Mesothelial cell of epicardium (in vitro differentiated cells): ENCODE results near the gene CD93. TPM values are rescaled to one million over a fixed set of nuclear protein-coding genes. Genes with fewer than 3 reads are reported as not detected.

Experiments used
- DNase-seq, 2 experiments: peaks; one replicate each; pipeline ENCODE4 v3.0.0; 2021; ENCODE audit warnings: low spot score in 2 of 2; ENCODE audit not compliant: unreplicated experiment in 2 of 2
- H3K27ac Mint-ChIP-seq: 2 replicates; pipeline ENCODE4 v1.8.0; 2021; ENCODE audit warnings: mixed read lengths
- H3K27me3 Mint-ChIP-seq: 2 replicates; pipeline ENCODE4 v1.8.0; 2021; ENCODE audit warnings: low read depth, mixed read lengths
- H3K36me3 Mint-ChIP-seq: 2 replicates; pipeline ENCODE4 v1.8.0; 2021; ENCODE audit warnings: mixed read lengths
- H3K4me1 Mint-ChIP-seq: 2 replicates; pipeline ENCODE4 v1.8.0; 2021; ENCODE audit warnings: mixed read lengths
- H3K4me3 Mint-ChIP-seq: 2 replicates; pipeline ENCODE4 v1.8.0; 2021; ENCODE audit warnings: mild to moderate bottlenecking, moderate library complexity, mixed read lengths
- H3K9me3 Mint-ChIP-seq: 2 replicates; pipeline ENCODE4 v1.8.0; 2021; ENCODE audit warnings: mixed read lengths
- total RNA-seq: library from RNA; stranded (reverse); gene quantifications from 3 replicates; pipeline ENCODE4 v1.2.1, GENCODE V29; 2021
- TF ChIP-seq, protein P1 (sequence below): fragments of 200-600 bp; sonication (generic); IDR thresholded peaks from one replicate; pipeline ENCODE4 v1.5.0; 2021; ENCODE audit warnings: antibody characterized with exemption; ENCODE audit not compliant: unreplicated experiment

Gene CD93
- total RNA-seq, 1 donor from 2014 or later: 0.07 TPM

- no peak for DNase-seq
- TF ChIP-seq, protein P1, sequence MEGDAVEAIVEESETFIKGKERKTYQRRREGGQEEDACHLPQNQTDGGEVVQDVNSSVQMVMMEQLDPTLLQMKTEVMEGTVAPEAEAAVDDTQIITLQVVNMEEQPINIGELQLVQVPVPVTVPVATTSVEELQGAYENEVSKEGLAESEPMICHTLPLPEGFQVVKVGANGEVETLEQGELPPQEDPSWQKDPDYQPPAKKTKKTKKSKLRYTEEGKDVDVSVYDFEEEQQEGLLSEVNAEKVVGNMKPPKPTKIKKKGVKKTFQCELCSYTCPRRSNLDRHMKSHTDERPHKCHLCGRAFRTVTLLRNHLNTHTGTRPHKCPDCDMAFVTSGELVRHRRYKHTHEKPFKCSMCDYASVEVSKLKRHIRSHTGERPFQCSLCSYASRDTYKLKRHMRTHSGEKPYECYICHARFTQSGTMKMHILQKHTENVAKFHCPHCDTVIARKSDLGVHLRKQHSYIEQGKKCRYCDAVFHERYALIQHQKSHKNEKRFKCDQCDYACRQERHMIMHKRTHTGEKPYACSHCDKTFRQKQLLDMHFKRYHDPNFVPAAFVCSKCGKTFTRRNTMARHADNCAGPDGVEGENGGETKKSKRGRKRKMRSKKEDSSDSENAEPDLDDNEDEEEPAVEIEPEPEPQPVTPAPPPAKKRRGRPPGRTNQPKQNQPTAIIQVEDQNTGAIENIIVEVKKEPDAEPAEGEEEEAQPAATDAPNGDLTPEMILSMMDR: no peak
- peaks cover 2% of the 10 kb centered on the region for H3K4me1 Mint-ChIP-seq
- H3K27ac Mint-ChIP-seq: no peak overlapping the region
- H3K27me3 Mint-ChIP-seq: peaks cover 15% of the 10 kb centered on the region
- no peaks in the 10 kb centered on the region for H3K36me3 Mint-ChIP-seq
- no peaks in the 10 kb centered on the region for H3K9me3 Mint-ChIP-seq
- no peak overlapping the region for H3K4me3 Mint-ChIP-seq
Observed at GRCh38 chr20:23065266-23066201, 20.6 kb downstream of the CD93 start.

DNA sequence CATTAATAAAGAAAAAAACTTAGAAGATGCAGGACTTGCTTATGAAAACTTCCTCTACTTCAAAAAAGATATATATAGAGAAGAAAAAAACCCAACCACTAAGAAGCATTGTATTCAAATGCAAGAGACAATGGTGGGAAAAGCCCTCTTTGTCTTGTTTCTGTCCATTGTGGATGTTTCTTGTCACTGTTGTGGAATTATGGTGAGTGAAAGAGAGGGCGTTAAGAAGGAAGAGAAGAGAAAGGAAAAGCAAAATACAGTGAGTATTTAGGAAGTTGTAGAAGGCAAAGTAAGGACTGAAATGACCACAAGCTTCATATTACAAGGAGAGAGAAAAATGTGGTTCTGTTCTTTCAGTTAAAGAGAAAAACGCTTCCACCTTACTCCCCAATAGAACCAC lies 22.5 kb downstream of the CD93 start:
- Mint-ChIP-seq H3K27me3 (peaks cover 11% of the 10 kb centered on the region), H3K27ac (no peak overlapping the region), H3K36me3 (no peaks in the 10 kb centered on the region), H3K9me3 (no peaks in the 10 kb centered on the region), H3K4me3 (no peak overlapping the region), H3K4me1 (peaks cover 9% of the 10 kb centered on the region)
- TF ChIP-seq, protein P1: no peak
- DNase-seq: no peak

DNA sequence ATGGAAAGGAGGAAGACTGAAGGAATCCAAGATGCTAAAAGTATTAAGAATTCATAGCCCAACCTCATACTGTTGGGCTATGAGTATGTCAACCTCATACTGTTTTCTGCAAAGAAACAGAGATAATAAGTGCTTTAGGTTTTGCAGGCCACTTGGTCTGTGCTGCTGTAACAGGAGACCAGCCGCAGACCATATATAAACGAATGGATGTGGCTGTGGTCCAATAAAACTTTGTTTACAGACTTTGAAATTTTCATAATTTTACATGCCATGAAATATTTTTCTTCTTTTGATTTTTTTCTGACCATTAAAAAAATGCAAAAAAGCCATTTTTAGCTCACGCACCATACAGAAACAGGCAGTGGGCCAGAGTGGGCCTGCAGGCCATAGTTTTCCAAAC lies 23.0 kb downstream of the CD93 start:
- Mint-ChIP-seq H3K27me3 (peaks cover 9% of the 10 kb centered on the region), H3K9me3 (no peaks in the 10 kb centered on the region), H3K36me3 (no peaks in the 10 kb centered on the region), H3K27ac (no peak overlapping the region), H3K4me1 (peaks cover 9% of the 10 kb centered on the region), H3K4me3 (no peak overlapping the region)
- DNase-seq: no peak
- TF ChIP-seq, protein P1: no peak

DNA sequence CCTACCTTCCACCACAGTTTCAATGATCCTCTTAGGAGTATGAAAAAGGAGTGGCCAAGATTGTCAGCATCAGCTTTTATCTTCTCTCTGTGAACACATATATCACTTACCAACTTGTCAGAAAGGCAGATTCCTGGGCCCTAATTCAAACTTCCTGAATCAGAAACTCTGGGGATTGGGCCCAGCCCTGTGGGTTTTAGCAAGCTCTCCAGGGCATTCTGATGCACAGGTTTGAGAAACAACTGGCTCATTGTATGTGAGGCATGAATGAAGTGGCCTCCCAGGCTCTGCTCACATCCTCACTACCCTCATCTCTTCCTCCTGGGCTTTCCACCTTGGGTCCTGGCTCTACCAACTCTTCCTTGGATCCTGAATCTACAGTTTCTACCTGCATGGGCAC lies 23.5 kb downstream of the CD93 start:
- Mint-ChIP-seq H3K27ac (no peak overlapping the region), H3K9me3 (no peaks in the 10 kb centered on the region), H3K27me3 (peaks cover 9% of the 10 kb centered on the region), H3K4me1 (peaks cover 9% of the 10 kb centered on the region), H3K4me3 (no peak overlapping the region), H3K36me3 (no peaks in the 10 kb centered on the region)
- TF ChIP-seq, protein P1: no peak
- no peak for DNase-seq

- no peak overlapping the region for H3K27ac Mint-ChIP-seq
Observed at GRCh38 chr20:23061734-23062561, 24.2 kb downstream of the CD93 start.

More at GRCh38 chr20:23061734-23062561, 24.2 kb downstream of the CD93 start:
- TF ChIP-seq, protein P1: no peak
- no peak for DNase-seq
- peaks cover 11% of the 10 kb centered on the region for H3K27me3 Mint-ChIP-seq
- H3K9me3 Mint-ChIP-seq: no peaks in the 10 kb centered on the region
- no peaks in the 10 kb centered on the region for H3K36me3 Mint-ChIP-seq
- H3K4me3 Mint-ChIP-seq: no peak overlapping the region
- peaks cover 9% of the 10 kb centered on the region for H3K4me1 Mint-ChIP-seq
